NCI-H2171 treated with DMSO at 0.1 percent for 48 hours (cell line): Measurements from ENCODE around the gene DNAH14.
"Not testable (repeated sequence)": the region's sequence is repeated elsewhere in the genome, so short reads cannot be mapped to it uniquely, and the experiment has no call there.

Source experiments
- DNase-seq: peaks from one replicate; lab custom pipeline; 2025; lab: John Stamatoyannopoulos, UW

DNAH14 gene

DNA sequence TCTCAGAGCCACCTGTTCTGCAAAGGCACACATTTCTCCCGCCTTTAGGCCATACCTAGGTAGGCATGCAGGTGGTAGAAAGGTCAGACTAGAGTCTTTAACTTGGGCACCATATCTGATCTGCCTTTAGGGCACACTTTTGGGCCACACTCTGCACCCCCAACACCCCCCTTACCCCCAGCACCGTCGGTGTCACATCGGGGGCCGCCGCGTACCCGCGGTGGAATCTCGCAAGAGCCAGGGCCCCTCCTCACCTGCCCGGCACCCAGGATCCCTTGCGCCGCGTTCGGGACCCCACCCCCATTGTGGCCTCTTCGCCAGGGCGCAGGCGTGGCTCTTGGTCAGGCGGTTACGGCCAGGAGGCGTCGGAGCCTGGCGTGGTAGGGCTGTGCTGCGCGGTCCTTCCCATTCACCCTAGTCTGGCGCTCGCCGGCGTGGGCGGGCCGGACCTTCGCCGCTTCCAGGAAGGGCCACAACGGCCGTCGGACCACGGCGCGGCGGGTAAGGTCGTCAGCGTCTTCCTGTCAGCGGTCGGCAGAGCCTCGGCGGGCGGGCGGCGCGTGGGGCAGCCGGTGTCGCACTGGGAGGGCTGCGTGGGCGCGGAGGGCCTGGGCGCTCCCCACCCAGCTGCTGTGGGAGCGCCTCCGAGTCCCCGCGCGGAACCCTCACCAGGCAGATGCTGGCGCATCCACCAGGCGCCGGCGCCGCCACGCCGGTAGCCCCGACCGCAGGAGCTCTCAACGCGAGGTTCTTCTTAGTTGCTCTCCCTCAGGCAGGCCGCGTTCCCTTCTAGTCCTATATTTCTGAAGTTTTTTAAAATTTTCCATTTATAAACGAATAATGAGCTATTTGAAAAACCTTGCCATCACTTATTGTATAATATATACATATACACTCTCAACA lies at the start of gene DNAH14:
Gene DNAH14 (plus strand): TSS at position 341 of the 903 bp plus-strand sequence. CDS start 23,028 bp downstream, outside the sequence.
- DNase-seq = peak; percentile 79

GRCh38 chr1:224880593-224881307 lies 48.7 kb upstream of the DNAH14 start:
- DNase-seq = no peak

DNA sequence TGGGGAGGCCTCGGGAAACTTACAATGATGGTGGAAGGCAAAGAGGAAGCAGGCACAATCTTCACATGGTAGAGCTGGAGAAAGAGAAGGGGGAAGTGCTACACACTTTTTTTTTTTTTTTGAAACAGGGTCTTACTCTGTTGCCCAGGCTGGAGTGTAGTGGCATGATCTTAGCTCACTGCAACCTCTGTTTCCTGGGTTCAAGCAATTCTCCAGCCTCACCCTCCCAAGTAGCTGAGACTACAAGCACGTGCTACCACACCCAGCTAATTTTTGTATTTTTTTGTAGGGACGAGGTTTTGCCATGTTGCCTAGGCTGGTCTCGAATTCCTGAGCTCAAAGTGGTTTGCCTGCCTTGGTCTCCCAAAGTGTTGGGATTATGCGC lies 48.2 kb upstream of the DNAH14 start:
- not testable (repeated sequence) for DNase-seq

DNA sequence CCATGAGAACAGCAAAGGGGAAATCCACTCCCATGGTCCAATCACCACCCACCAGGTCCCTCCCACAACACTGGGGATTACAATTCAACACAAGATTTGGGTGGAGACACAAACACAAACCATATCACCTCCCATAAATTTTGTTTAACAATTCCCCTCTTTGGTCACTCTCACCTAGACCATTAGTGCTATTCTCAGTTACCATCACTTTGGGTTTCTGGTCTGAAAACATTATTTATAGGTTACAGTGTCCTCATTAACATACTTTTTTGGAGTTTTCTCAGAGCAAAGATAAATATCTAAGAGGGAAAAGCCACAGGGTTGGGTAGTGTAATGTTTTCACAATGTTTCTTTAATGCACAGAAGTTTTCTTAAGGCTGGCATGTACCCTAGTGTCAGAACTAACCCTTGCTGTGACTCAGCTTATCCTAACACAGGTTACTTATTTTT lies 47.7 kb upstream of the DNAH14 start:
- no peak for DNase-seq

GRCh38 chr1:224882264-224882663 lies 47.2 kb upstream of the DNAH14 start:
- DNase-seq = no peak

DNA sequence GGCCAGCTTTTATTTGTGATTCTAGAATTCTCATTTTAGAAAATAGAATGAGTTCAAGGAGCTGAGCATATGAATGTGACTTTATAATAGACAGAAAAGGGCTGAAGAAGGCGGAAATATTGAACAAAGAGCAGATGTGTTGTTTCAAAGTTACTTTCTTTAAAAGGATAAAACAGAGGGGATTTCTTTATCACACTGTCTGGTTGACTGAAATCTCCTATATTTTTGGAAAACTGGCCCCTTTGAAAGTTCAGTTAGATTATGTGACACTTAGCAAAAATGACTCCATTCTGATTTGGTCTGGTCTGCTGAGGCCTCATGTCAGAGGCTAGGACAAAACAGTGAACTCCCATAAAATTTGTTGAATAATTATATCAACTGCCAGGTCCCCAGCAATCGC lies 46.4 kb upstream of the DNAH14 start:
- no peak for DNase-seq

GRCh38 chr1:224884361-224884801 lies 45.1 kb upstream of the DNAH14 start:
- peak; percentile 88 for DNase-seq

- not testable (repeated sequence) for DNase-seq
Observed at GRCh38 chr1:224885376-224885775, 44.1 kb upstream of the DNAH14 start.

- DNase-seq = peak; percentile 56
Observed at GRCh38 chr1:224894915-224895314, 34.6 kb upstream of the DNAH14 start.

DNA sequence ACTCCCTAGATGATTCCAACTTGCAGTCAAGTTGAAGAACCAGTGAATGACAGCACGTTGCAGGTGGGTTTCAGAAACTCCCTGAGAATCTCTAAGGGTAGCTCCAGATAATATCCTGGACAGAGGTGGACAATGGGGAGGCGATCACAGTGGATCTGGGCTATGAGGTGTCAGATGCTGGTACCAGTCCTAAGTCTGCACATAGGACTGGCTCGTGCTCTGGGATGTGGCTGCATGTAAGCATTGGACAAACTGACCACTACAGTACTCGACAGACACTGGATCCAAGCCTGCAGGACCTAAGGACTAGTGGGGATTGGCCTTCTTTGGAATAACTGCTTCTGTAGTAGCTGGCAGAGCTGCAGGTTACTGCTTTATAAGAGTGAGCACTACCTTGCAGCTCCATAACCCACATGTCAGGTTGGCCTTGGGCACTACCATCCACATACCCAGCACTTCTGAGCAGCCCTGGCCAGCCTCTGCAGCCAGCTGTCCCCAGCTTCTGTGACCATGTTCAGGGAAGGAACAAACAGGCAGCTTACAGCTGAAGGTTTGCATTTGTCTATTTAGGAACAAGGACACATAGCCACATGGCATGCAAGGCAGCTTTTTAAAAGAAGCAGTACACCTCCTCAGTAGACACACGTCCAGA lies 33.2 kb upstream of the DNAH14 start:
- no peak for DNase-seq

- DNase-seq = no peak
Observed at GRCh38 chr1:224897529-224898327, 31.7 kb upstream of the DNAH14 start.

DNA sequence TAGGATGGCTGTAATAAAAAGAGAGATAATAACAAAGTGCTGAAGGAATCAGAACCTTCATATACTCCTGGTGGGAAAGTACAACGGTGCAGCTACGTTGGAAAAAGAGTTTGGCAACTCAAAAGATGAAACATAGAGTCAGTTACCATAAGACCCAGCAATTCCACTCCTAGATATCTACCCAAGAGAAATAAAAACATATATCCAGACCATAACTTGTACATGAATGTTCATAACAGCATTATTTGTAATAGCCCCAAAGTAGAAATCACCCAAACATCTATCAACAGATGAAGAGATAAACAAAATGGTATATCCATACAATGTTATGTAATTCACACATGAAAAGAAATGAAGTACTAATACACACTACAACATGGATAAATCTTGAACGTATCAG lies 30.5 kb upstream of the DNAH14 start:
- DNase-seq = no peak

GRCh38 chr1:224900062-224900630 lies 29.3 kb upstream of the DNAH14 start:
- no peak for DNase-seq

DNA sequence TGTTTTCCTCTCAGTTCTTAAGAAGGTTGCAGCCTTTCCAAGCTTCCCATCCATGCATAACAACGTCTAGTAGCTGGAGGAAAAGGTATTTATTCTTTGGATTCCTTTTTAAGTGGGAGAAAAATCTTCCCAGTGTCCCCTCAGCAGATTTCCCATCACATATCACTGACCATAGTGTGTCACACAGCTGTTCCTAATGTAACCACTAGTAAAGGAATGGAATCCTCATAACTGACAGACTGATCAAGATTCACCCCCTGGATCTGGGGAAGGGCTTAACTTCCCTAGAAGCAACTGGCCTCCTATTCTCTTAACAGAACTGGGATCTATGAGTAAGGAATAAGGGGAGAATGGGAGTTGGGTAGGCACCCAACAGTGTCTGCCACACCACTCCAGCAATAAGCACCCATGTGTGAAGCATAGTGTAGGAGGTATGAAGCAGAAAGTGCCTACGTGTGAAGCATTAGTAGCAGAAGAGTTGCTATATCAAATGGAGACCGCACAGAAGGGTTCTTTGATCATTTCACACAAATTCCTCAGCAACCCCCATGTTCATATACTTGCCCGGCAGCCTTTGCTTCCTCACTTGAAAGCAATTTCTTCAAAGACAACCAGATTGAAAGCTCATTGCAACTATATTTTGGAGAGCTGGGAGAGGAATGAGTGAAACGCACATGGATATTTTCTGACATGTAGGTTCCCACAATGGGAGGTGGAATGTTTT lies 28.2 kb upstream of the DNAH14 start:
- DNase-seq = no peak

DNA sequence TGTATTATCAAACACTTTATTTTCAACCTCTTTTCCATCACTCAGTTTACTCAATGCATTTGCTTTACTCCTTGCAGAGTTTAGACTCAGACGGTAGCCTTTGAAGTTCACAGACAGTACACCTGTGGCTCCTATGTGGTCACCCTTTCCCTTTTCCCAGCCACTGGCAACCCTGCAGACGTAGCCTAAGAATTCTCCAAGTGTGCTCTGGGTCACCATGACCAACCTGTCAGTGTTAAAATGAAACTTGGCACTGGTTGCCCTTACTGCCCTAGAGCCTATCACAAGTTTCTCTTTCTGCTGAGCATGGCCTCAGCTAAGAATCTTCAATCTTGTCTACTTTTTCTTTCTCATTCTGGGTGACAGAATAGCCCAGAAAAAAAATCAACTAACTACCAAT lies 25.5 kb upstream of the DNAH14 start:
- DNase-seq = no peak

DNA sequence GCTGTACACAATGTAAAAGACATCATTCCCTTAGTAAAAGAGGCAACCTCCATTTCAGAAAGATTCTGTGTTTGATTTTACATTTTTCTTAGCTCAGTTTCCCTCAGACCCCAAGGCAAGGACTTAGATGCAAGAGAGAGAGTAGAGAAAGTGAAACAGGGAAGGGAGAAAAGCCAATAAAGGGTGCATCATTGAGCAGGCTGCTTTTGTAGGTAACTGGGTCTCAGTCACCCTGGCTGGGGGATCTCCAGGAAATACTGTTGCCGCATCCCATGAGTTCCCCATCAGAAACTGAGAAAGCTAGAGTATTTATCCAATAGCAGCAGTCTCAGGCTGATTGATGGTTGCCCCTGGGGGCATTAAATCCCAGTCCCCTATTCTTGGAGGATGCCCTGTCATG lies 23.1 kb upstream of the DNAH14 start:
- DNase-seq = no peak

- no peak for DNase-seq
Observed at GRCh38 chr1:224911217-224911616, 18.3 kb upstream of the DNAH14 start.

- no peak for DNase-seq
Observed at GRCh38 chr1:224914292-224914900, 15.1 kb upstream of the DNAH14 start.

- DNase-seq = no peak
Observed at GRCh38 chr1:224919508-224919907, 10.0 kb upstream of the DNAH14 start.

DNA sequence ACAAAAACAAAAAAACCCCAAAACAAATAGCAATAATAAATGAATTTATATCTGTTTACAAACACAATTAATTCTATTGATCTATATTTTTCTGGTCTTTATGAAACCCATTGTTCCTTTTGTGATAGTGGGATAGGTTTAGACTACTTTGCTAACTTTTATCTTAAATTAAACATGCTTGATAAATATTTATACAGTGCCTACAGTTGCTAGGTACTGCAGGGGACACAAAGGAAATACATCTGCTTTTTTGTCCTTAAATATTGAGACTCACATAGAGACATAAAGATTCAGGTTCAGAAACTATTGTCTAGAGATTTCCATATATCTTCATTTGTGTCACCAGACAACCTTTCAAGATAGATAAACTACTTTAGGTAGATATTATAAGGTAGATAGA lies 8.5 kb upstream of the DNAH14 start:
- no peak for DNase-seq
